Smooth muscle cell of the umbilical artery (primary cell): ENCODE data around the gene NPIPA8. TPM values are rescaled to one million over a fixed set of nuclear protein-coding genes. Genes with fewer than 3 reads are reported as not detected.

Experiments used
- total RNA-seq: library from RNA; depleted of rRNA; stranded (reverse); fragments of >200 nt; gene quantifications from 2 replicates; pipeline ENCODE4 v1.2.3, GENCODE V29; 2014

NPIPA8 gene
- total RNA-seq: 18.5 TPM in 1 of 2 replicates, not detected in the other

DNA sequence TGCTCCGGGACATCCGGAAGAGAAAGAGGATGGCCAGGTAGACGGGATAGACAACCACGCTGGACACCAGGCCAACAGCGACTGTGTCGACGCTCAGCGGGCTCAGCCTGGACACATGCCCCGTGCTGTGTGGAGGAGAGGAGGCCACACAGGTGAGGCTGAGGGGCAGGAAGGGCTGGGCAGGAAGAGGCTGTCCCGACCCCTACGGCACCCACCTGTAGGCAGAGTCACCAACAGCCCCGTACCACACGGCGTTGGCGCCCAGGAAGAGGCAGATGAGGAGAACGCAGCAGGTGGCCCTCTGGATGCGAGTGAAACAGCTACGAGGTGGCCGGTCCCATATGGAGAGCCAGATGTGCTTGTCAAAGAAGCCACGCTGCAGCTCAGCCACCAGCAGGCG lies at the start of gene NPIPA8:
TSS of gene NPIPA8 (minus strand) at position 101 of the 400 bp plus-strand sequence. CDS start 4,074 bp downstream, outside the sequence.

Other genes with a start within 250 kb of the NPIPA8 start
- 318 and 322 TPM in 2 replicates for gene NOMO2, start 225.4 kb upstream of the NPIPA8 start, total RNA-seq